ENCODE results near the gene CCDC126.
"Not testable (repeated sequence)": the region's sequence is repeated elsewhere in the genome, so short reads cannot be mapped to it uniquely, and the experiment has no call there.

Gene CCDC126, protein sequence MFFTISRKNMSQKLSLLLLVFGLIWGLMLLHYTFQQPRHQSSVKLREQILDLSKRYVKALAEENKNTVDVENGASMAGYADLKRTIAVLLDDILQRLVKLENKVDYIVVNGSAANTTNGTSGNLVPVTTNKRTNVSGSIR

DNA sequence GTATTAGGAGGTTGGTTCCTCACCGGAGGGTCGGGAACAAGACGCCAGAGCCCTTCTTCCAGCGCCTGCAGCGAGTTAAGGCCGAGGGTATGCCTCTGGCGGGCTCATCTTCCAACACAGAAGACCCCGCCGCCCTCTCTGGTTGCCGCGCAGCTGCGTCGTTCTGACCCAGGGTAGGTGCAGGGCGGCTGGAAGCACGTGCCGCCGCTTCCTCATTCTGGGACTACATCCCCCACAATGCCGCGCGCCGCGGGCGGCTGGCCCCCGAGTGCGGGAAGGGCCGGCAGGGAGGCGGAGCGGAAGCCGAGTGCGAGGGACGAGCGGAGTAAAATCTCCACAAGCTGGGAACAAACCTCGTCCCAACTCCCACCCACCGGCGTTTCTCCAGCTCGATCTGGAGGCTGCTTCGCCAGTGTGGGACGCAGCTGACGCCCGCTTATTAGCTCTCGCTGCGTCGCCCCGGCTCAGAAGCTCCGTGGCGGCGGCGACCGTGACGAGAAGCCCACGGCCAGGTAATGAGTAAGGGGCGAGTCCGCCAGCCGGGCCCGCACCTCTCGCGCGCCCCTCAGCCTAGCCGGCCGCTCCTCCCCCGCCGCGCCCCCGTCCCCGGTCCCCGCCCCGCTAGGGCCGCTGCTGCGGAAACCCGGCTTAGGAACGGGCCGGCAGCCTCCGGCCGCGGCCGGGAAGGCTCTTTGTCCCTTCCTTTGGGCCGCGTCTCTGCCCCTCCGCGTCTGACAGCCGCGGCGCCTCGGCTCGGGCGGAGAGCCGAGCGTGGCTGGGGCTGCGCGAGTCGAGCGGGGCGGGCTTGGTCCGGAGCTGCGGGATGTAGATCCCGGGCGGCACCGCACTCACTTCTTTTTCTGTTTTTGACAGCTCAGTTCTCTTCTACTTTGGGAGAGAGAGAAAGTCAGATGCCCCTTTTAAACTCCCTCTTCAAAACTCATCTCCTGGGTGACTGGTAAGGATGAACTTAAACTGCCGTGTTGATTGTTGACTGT is at the start of gene CCDC126:
TSS of gene CCDC126 (plus strand) at position 289 of the 998 bp plus-strand sequence. CDS start 13,934 bp downstream, outside the sequence.
- peak; percentile 96 for DNase-seq (ENCODE audit: low spot score)

DNA sequence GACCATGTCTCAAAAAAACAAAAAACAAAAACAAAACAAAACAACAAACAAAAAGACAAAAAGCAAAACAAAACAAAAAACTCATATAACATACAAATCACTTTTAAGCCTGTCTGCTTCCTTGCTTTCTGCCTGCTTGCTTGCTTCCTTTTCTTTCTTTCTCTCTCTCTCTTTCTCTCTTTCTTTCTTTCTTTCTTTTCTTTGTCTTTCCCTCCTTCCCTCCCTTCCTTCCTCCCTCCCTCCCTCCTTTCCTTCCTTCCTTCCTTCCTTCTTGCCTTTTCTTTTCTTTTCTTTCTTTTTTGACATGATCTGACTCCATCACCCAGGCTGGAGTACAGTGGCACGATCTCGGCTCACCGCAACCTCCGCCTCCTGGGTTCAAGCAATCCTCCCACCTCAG is 49.5 kb upstream of the CCDC126 start:
- DNase-seq (ENCODE audit: low spot score): no peak

DNA sequence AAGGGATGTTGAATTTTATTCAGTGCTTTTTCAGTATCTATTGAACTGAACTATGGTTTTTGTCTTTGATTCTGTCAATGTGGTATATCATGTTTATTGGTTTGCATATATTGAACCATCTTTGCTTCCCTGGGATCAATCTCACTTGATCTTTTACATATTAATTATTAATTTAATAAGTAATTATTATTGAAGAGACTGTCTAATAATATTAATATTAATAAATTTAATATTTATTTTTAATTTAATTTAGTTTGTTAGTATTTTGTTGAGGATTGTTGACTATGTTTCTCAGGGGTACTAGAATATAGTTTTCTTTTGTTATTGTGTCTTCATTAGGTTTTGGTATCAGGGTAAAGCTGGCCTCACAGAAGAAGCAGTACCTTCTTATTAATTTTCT is 38.9 kb upstream of the CCDC126 start:
- DNase-seq (ENCODE audit: low spot score): no peak

DNA sequence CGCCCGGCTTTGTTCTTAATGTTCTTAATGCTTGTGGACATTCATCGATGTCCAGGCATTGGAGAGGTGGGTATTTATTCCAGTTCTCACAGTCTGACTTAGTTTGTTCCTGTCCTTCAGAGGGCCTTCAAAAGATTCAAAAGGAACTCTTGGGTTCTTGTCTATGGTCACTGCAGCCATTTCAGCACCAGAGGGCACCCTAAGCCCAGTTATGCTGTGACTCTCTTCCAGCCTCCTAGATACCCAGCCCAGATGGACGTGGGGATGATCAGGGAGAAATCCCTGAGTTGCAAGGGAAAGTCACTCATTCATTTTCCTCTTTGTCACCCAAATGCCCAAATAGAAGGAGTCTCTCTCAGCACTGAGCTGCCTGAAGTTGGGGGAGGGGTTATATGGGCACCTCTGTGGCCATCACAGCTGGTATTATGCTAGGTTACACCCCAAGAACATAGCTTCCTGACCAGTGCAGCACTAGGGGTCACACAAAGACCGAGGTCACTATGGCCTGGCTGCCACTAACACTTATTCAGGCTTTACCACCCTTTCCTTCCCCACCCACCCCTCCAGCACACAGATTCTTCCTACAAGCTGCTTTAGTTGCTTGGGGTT is 26.5 kb upstream of the CCDC126 start:
- DNase-seq (ENCODE audit: low spot score): peak; percentile 84

DNA sequence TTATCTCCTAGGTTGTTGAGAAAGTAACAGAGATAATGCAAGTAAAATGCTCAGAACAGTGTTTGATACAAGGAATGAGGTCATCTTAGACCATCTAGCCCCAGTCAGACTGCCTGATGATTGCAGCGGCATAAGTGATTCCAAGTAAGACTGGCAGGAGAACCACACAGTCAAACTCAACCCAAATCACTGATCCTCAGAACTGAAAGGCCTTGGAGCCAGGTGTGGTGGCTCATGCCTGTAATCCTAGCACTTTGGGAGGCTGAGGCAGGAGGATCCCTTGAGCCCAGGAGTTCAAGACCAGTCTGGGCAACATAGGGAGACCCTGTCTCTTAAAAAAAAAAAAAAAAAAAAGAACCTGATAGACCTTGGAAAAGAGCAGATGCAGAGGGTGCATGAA is 15.2 kb upstream of the CCDC126 start:
- DNase-seq (ENCODE audit: low spot score): not testable (repeated sequence)

DNA sequence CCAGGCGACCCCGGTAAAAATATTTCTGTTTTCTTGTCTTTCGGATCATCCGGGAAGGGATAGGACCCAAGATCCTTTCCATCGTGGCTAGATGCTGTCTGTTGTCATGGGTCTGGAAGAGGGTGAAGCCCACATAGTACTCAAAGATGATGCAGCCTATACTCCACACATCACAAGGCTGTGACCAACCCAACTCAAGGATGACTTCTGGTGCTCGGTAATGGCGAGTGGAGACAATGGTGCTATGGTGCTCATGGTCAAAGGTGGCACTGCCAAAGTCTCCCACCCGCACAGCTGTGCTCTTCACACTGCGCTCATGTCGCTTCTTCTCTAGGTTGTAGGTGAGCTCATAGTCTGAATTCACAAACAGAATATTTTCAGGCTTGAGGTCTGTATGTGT is 11.9 kb upstream of the CCDC126 start:
- DNase-seq (ENCODE audit: low spot score): not testable (repeated sequence)

DNA sequence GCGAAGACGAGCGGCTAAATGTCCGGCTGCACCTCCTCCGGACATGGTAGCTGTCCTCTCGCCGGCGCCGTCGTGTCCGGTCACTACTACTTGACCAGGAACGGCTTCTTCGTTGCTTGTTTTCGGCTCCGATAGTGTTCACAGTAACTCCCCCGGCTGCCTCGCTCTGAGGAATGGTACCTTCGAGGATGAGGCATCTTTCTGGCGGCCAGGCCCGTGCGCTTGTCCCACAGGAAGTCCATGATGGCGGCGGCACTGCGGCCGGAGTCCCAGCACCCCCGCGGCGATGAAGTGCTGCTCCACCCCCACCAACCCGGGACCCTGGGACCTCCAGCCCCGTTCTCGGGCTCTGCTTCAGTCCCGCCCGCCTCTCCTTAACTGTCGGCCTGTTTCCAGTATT is 11.0 kb upstream of the CCDC126 start:
- no peak for DNase-seq (ENCODE audit: low spot score)

DNA sequence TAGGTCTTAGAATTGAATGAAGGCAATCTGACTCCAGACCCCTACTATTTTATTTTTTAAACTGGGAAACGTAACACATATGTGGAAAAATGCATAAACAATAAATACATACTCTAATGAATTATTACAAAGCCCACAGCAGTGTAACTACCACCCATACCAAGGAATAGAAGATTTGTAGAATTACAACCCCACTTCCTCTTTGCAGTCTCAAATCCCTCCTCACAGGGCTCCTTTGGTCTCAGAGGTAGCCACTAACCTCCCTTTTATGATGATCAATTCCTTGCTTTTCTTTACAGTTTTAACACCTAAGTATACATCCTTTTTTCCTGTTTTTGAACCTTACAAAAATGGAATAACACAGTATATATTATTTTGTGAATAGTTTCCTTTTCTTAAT is 6.7 kb upstream of the CCDC126 start:
- DNase-seq (ENCODE audit: low spot score): no peak

DNA sequence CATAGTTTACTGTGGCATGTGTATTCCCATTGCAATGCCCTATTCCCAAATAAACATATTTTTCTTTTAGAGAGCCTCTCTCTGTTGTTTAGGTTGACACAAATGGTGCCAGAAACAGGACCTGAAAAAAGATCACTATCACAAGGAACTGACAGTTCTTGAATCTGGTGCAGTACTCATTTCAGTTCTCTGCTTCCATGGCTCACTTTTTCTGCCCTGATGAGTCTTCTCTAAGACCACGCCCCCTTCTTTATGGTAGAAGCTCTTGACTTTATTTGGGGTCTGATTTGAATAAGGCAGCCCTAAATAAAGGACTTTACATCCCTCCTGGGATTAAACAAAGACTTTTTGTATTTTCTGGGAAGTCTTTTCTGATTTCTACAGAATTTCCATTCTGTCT is 3.5 kb upstream of the CCDC126 start:
- no peak for DNase-seq (ENCODE audit: low spot score)

DNA sequence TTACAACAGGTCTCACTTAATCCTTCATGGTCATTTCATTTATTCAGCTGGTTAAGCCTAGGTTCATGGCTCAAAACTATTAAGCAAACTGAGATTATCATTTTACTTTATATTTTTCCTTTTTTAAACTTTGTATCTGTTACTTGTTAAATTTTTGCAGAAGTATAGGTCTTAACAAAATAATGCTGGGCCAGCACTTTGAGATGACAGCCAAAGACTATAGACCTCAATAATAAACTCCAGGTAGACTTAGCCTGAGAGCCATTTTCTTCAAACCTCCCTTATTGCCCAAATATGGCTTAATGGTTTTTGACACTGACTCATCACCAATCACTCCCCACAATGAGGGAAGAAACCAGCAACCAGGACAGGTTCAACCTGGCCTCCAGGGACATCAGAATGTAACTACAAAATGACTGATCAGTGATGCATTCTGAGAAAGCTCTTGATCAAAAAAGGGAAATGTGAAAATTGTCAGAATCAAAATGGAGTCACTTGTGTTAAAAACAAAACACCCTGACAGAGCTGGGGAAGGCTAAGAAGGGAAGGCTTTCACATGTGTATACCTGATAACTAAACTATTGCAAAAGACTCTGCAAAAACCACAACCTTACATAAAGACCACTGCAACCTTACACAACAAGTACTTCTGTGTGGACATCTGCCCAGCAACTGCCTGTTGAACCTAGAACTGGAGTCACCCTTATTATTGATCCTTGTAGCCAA is 2.1 kb upstream of the CCDC126 start:
- no peak for DNase-seq (ENCODE audit: low spot score)

DNA sequence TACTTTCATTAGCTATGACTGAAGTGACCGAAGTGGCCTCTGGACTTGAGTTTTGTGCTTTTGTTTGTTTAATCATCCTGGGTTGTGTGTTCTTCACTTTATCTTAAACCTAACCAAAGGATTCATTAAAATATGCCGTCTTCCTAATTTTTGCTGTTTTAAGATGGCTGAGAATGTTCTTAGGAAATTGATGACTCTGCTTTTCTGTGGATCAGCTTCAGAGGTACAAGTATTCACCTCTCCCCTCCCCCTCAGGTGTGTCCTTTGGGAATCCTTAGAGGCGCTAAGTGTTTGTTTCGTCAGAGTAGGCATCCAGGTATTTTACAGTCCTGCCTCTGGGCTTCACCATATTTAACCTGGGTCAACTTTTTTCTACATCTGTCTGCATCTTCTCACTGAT is 1.1 kb downstream of the CCDC126 start:
- DNase-seq (ENCODE audit: low spot score): no peak

DNA sequence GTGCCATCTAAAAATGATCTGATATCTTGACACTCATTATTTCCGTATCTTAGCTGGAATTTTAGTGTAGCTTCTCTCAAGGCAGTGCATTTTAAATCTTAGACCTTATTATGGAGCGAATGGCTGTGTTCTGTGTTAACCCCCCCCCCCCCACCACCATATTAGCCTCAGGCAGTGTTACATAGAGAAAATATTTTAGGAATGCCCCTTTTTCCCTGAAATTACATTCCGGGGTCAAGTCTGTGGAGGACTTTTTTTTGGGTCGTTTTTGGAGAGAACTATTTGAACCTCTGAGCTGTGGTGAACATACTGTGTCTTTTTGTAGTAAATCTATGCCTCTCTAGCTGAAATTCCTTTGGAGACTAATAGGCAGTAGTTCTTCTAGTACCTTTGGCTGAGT is 3.1 kb downstream of the CCDC126 start:
- no peak for DNase-seq (ENCODE audit: low spot score)

DNA sequence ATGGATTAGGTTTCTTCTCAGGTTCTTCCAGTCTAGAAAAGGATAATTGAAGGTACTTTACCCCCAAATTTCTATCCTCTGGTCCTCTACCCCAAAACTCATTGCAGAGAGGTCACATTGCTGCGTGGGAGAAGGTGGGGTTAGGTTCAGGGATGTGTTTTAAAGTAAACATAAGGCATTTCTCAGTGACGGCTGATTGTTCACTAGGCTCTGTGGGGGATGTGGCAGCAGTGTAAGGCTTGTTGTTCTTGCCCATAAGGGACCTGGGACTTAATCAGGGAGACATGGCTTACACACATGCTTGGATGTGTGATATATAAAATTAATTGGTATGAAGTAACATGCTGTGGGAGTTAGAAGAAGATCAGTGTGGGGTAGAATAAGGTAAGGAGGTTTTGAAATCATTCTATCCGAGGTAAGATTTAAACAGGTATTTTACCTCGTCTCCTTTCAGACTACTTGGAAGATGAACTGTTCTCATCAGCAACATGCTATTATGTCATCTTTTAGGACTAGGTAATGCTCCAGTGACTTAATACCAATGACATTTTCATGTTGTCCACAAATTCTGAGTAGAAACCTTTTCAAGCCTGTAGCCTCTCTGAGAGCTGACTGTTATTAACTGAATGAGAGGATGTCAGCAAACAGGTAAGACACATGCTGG is 6.6 kb downstream of the CCDC126 start:
- no peak for DNase-seq (ENCODE audit: low spot score)

DNA sequence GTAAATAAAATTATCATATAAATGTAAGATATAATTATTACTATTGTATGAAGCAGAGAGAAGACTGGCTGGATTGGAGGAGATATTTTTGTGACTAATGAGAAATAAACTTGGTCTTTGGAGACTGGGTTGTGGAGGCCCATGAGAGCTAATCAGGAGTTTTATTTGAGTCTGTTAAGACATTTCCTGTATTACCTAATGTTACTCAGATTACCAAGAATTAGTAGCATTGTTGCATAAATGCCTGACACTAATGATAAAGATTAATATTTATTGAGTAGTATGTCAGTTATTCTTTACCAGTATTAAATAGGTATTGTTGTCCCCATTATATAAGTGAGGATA is 7.1 kb downstream of the CCDC126 start:
- DNase-seq (ENCODE audit: low spot score): no peak

DNA sequence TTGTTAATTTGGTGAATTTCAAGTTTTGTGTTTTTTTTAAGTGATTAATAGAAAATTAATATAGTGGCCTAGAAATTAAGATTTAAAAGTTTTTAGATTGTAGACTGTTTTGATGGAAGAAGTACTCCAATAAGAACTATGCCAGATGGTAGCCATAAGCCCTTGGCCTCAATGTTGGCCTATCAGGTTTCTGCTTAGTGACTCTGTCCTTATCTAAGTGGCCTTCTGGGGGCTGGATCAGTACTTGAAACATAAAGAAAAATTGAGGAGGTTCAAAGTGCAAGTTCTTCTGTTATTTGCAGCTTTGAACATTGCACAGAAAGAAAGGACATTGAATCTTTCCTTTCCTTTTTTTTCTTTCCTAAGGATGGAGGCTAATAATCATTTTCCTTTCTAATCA is 9.9 kb downstream of the CCDC126 start:
- DNase-seq (ENCODE audit: low spot score): no peak

DNA sequence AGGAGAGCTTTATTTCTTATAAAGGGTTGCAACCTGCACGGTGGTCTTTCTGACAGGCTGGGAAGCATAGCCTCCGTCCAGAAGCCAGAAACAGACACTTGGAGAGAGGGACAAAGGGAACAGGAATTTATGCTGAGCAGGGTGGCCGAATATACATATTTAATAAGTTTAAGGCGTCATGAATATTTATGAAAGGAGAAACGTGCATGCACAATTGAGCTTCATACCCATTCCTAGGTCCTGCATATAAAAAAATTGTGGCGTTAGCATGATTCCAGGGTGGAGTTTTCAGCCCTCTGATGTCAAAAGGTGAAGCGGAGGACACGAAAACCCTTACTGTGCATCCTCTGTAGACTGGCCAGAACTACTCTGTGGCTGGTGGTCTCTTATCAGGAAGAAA is 10.7 kb downstream of the CCDC126 start:
- DNase-seq (ENCODE audit: low spot score): no peak

DNA sequence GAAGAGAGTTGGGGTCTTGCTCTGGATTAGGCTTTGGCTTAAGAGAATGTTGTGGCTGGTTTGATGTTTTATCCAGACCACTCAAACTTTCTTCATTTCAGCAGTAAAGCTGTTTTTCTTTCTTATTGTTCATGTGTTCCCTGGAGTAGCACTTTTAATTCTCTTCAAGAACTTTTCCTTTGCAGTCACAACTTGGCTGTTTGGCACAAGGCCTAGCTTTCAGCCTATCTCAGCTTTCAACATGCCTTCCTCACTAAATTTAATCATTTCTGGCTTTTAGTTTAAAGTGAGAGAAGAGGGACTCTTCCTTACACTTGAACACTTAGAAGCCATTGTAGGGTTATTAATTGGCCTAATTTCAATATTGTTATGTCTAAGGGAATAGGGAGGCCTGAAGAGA is 18.1 kb downstream of the CCDC126 start:
- DNase-seq (ENCODE audit: low spot score): no peak

DNA sequence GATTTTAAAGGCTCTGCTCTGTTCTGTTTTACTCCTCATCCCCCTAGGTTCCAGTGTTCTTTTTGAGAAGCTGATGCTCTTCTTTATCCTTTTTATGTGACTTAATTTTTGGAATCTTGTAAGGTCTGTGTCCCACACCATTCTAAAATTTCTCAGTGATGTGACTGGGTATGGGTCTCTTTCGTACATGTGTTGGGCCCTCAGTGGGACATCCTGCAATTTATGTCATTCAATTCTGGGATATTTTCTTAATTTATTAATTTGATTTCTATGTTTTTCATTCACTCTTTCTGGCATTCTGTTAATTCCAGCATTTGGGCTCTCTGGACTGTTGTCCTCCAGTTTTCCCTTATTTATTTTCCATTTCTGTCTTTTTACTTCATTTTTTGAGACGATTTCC is 19.4 kb downstream of the CCDC126 start:
- no peak for DNase-seq (ENCODE audit: low spot score)

DNA sequence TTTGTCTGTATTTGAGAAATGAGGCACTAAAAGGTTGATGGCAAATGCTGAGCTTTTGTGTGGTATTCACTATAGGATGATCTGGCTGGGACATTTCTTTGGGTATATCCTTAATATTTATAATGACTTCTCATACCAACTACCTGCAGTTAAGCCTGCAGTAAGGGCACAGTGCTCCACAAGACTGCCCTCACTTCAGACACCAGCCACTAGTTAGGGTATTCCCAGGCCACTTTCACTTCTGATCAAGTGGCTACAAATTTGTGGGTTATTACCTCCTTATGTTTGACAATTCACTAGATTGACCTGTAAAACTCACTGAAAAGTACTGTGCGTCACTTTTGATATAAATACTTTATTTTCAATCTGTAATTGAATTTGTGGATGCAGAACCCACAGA is 20.3 kb downstream of the CCDC126 start:
- DNase-seq (ENCODE audit: low spot score): no peak

DNA sequence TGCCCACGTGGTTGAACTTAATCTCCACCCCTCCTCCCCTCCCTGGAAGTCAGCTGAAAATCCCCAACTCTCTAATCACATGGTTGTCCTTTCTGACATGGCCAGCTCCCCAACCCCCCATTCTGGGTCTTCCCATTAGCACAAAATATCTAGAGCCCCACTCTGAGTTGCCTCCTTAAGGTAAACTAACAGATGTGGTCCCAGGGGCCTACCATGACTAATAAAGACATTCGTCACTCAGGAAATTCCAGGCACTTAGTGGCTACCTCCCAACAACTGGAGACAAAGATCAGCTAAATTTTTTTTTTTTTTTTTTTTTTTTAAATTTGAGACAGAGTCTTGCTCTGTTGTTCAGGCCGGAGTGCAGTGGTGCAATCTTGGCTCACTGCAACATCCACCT is 21.1 kb downstream of the CCDC126 start:
- no peak for DNase-seq (ENCODE audit: low spot score)

DNA sequence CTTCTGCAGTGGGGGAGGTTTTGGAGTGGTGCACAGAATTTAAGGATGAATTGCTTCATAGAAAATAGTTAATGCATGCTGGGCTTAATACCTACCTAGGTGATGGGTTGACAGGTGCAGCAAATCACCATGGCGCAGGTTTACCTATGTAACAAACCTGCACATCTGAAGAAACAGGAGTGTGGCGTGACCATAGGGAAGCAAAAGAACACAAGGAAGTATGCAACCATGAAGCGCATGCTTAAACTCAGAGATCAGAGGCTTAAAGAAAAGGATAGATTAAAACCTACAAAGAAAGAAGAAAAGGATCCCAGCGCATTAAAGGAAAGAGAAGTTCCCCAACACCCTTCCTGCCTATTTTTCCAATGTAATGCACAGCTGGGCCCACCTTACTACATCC is 22.0 kb downstream of the CCDC126 start:
- DNase-seq (ENCODE audit: low spot score): no peak

DNA sequence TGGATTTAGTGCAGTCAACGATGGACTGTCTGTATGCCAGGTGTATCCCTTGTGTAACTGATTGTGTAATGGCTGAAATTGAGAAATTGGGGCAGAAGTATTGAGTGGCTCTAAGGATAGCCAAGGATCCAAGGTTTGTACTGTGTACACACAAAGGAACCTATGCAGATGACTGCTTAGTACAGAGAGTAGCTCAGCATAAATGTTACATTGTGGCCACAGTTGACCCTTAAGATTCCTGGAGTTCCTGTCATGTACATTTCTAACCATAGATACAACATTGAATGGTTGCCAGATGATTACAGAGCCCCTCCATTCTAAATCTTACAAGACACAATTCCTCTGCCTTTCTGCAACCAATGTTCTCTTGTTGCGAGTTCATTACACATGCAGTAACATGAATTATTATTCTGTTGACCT is 25.3 kb downstream of the CCDC126 start:
- no peak for DNase-seq (ENCODE audit: low spot score)

All from ecto neural progenitor cell (in vitro differentiated cells).